GM18873 (cell line): ENCODE results near the gene KCNMA1.
A peak's percentile ranks its signal among the peaks of the same experiment; 100 is the strongest.

Experiments
- ATAC-seq: cut with Tn5 transposase; IDR thresholded peaks from one replicate; pipeline ENCODE4 v1.9.1; 2021; ENCODE audit warnings: mild to moderate bottlenecking, moderate library complexity, moderate number of reproducible peaks; ENCODE audit not compliant: unreplicated experiment, low FRiP score

Gene KCNMA1

DNA sequence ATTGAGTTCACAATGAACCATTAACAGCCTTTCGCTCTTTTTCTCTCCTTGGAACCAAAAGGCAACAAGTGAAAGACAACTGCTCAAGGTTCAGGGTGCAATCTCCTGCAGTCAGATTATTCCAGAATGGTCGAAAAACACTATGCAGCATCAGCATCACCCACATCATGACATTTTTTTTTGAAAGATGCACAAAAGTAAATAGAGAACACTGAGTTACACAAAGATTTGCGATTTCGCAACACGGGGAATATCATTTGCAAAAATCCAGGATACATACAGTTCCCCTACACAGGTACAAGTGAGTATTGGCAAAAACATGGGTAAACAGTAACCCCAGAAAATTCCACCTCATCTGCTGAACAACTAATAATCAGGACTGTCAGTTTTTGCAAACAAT lies 611.5 kb downstream of the KCNMA1 start:
- ATAC-seq = no peak

DNA sequence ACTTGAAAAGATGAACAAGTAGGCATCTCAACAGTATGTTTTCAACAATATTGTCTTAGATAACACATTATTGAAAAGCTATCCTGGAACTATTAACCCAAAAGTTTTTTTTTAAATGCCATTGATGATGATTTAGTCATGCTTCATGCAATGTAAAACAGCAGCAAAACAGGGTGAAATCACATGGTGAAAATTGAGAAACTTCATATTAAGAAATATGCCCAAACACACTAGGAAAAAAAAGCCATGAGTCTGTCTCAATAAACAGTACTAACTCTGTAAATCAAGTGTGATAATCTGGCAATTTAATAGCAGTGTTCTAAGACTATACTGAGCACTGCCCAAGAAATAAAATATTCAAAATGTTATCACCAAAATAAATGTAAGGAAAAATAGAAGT lies 613.1 kb downstream of the KCNMA1 start:
- no peak for ATAC-seq

DNA sequence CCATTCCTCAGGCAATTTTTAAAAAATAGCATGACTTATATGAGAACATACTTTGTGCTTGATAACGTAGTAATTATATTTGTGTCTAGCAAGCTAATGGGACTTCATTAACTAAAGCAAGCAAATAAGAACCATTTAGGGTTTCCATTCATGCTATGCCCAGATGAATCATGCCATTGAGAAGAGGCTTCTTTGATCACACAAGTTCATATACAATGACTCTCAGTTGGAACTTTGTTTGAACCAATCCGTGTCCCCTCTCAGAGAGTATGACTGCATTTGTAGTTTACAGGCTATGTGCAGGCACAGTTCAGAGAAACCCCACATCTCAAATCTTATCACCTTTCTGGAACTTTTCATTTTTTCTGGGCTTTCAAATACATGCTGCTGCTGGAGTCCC lies 614.2 kb downstream of the KCNMA1 start:
- no peak for ATAC-seq

DNA sequence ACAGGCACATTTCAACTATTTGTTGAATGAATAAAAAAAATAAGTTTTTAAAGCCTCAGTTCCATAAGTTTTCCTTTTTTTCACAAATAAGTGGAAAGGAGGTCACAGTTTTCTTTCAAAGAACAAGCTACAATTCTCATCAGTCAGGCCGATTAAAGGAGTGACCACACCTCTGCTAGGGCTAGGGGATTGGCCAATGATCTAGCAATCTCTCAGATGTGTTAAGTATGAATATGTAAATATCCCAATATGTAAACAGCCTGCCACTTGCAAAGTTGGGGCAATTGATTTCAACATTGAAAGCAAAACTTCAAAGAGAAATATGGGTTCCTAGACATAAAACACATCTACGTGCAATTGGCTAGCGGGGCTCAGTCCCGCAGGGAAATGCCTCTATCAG lies 614.9 kb downstream of the KCNMA1 start:
- no peak for ATAC-seq

DNA sequence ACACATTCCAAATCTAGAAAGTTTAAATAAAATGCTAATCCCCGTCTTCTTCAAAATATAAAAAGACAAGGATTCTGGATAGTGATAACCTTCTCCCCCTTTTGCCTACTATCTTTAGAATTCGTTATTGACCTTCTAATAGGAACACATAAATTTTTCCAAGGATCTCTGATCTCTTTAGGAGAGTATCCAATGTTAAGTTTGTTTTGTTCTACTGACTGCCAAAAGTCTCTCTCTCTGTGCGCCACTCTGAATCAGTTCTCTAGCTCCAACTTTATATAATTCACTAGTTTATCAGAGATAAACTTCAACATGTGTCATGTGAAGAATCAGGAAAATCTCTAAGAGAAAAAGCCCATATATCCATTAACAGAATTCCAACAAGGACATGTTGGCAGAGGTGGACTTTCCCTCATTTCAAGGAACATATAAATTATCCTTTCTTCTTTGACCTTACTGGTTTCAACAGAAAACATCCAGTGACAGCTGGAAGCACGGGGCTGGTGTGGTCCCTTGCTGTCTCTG lies 615.6 kb downstream of the KCNMA1 start:
- ATAC-seq = no peak

DNA sequence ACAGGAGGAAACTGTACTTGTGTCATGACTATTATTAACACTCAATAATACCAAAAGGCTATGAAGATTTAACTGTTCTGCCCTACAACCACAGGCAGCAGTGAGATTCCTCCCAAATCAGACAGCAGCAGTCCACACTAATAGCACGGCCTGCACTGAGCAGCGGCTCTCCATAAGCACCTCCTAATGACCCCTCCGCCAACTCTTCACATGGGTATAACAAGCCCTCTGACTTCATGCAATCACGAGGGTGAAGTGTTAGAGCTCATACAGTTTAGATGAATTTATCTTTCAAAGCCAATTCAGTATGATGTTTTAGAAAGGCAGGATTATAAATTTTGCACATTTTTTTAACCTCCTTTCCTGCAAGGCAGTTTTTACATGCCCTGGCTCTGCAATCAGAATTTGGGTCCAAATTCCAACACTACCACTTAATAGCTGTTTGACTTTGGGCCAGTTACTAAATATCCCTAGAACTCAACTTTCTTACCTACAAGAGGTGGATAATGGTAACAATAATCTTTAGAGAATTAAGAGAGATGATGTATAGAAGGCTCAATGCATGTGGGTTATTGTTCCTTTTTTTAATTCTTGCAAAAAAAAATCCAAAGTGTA lies 617.1 kb downstream of the KCNMA1 start:
- ATAC-seq = no peak

DNA sequence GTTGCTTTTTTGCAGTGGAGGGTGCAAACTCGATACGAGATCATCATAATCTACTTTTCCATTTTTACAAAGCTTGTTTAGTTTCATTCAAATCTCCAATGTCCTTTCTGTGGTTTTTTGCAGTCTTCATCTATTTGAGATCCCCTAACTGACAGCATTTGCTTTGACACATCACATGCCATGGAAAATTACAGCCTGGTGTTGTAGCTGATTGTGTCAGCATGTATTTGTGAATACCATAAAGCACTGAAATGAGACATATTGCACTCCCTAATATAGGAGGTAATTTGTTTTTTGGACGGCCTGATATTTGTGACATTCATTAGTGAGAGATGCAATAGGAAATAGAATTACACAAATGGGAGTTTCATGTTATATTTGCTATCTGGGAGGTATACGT lies 620.8 kb downstream of the KCNMA1 start:
- no peak for ATAC-seq

DNA sequence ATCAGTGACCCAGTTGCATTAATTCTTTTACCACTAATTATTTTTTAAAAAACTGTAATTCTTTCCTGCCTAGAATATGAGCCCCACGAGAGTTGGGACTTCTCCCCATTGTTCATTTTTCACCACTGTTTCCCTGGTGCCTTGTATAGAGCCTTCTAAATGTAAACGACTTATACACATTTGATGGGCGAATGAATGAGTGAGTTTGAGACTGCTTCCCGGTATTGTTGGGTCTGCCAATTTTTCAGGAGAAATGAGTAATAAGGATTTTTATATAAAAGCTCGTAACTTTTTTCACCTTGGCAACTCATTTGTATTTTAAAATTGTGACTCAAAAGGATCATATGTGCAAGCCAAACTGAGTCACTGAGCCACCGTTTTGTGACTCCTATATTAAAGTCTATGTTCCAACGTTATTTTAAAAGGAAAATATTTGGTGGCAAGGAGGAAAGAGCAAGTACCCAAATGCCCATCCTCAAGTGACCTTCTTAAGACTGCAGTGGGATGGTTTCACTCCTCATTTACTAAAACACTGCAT lies 621.3 kb downstream of the KCNMA1 start:
- ATAC-seq = no peak

DNA sequence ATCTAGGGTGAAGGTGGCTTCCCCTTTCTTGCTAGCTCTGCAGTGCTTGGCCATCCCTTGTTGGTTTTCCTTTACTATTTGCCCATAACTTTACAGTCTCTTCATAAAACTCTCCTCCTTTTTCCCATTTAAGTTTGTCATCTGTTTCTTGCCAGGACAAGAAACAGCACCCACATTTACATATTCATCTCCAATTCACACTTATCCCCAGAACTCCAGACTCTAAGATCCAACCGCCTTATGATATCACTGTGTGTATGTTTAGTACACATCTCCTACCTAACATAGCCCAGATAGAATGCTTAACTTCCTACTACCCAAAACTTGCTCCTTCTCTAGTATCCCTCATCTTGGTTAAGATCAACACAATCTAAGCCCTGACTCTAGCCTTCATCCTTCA lies 622.2 kb downstream of the KCNMA1 start:
- no peak for ATAC-seq

DNA sequence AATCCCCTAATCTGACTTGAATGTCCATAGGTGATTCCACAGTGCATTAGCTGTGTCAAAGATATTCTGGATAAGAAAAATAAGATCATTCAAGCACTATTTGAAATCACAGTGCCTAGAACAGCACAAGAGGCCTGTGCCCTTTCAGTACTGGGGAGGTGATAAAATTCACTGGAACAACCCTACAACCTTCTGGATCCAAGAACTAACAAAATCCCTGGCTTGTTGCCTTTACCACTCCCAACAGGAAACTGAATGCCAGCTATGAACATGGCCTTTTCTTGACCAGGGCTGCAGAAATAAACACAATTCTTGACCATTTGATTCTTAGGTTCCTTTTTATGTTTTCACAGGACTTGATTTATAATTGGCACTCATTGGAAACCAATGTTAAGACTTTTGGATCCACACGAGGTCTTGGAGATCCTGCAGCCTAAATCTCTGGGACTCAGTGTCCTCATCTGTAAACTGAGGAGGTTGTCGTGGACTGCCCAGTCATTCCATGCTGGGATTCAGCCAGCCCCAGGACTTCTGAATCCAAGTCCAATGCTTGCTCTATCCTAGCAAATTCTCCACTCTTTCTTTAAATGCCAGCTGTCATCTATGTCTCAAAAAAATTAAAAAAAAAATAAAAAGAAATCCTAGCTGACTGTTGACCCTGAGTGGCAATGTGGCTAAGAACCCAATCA lies 624.7 kb downstream of the KCNMA1 start:
- ATAC-seq = no peak

DNA sequence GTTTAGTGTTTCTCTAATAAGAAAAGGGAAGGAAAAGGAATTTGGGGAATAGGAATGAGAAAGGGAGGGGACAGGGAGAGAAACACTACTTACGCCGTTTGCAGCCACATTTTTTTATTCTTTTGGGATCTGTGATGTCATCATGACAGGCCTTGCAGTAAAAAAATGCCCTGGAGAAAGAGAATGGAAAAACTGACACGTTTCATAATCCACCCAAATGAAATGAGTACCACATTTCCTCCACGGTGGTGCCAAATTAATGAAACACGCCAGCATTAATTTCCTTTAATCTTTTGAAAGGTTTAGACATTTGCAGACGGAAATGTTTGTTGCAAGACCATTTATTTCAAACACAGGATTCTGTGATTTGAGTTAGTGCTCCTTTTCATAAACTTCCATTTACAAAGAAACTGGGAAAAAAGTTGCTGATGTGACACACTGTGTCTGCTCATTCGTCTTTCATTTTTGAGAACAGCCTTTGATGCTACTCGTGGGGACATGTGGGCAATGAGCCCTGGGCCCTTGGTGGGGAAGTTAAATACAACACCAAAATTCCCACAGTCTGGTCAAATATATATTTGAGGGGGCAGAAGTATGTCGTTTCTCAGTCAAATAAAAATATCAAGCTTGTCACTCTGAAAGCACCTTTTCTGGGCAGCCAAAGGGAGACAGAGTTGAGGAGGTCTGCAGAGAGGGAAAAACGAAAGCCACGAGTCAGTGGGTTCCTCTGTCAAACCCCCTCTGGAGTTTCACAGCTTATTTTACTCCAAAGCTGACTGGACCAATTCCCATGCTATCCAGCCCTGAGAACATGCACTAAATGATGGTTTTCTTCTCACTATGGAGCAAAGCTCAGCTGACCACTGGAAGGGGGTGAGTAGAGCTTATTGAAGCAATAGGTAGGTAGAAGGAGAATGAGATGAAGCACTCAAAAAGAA lies 625.5 kb downstream of the KCNMA1 start:
- no peak for ATAC-seq

DNA sequence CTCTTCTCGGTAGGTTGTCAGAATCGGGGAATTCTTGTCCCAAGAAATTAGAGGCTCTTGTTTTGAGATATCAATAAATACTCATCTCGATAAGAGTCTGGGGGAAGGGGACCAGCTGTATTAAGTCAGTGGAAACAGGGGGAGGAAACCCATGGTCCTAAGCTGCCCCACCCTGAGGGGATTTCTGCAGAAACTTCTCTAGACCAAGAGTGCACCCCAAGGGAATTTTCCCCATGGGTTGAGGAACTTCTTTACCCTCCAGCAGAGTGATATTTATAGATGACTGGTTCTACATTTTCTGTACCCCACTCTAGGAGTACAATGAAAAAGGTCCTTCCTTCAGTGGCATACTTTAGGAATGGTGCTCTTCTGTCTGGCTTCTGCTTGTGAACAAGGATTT lies 627.2 kb downstream of the KCNMA1 start:
- ATAC-seq = no peak

DNA sequence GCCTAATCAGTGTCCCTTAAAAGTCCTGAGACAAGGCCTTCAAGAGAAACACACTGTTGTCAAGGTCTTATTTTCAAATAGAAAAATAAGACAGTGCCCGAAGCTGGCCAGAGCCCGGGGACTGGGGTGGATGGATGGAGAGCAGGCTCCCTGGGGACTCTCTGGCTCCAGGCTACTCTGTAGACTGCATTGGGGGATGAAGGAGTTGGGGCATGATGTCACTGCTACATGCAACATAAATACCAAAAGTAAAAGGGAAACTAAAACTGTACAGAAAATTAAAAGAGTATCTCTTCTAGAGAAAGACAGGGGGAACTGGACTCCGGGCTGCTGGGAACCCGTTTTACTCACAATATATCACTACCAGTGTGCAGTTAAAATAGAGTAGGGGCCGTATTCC lies 629.8 kb downstream of the KCNMA1 start:
- ATAC-seq = peak; percentile 95

DNA sequence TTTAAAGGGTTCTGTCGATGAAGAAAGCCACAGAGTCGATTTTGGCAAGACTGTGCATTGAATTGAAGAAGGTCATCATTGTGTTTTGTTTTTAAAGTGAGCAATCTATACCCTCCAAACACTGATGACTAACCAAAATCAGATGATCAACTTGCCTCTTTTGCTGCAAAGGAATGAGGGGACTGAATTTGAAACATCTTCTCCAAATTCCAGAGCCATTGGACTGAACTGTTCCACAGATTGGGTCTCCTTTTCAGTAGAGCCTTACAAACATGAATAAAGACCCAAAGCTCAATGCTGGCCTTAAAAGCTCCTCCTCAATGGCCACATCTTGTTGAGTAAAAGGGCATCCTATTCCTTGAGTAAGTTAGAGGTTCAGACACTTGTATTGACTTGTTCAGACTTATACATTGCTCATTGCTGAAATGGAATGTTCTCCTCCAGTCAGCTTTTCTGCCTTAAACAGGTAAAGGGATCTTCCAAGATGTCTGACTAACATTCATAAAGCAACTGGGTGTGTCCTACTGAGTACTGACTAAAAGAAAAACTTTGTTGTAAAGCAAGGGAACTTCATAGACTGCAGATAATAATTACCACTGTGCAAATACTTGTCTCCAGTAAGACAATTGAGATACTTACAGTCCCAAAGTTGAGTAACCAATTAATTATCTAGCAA lies 630.6 kb downstream of the KCNMA1 start:
- ATAC-seq = no peak

DNA sequence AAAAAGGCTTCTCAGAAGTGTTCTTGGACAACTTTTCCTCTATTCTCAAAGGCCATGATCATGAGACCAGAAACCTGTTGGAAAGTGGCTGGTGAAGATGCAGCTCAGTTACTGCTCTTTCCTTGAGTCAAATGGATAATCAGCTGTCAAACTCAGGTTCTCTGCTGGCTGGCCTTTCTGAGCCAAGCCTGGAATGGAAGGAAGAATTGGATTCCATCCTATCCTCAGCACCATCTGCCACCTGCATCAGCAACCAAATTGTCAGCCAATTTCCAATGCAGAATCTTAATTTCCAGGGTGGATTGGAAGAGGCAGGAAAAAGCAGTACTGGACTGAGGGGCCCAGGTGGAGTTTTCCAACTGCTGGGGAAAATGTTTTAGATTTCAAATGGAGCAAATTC lies 631.7 kb downstream of the KCNMA1 start:
- ATAC-seq = no peak

DNA sequence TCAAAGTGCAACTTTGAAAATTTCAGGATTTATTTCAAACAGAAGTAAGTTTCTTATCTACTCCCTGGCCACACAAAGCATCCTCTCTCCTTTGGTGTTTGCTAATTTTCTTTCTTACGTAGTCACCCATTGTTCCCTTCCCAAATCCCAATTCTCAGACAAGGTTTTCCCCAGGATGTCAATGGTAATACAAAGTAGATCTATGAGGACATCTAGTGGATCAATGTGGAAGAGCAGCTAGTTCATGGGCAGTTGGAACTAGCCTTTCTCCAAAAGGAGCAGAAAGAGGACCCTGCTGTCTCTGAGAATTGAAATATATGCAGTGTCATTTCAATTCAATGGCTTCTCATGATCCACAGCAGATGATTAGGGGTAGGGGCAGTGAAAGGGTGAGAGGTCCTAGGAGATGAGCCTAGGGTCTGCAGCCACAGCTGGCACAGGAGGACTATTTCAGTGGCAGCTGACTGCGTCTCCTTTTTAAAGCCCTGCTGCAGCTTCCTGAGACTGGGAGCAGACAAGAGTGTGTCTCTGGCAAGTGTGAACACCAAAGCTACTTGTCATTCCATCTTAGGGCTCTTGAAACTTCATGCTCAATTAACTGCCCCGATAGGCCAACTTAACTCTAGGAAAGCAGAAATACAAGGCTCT lies 632.6 kb downstream of the KCNMA1 start:
- ATAC-seq = no peak

DNA sequence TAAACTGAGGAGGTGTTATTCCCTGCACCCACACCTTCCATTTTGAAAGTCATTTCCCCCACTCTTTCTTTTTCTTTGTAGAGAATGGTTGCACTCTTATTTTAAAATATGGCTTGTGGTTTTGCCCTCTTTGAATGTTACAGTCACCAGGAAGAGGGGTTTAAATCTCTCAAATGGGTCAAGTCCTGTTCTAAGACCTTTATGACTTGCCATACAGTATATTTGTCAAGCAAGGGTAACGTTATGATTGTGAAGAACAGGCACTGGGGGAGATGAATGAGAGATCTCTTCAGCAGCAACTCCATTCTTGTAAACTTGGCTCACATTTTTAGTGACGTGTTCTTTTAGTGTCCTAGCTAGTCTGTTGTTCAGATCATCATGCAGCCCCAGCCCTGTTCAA lies 634.7 kb downstream of the KCNMA1 start:
- ATAC-seq = no peak

DNA sequence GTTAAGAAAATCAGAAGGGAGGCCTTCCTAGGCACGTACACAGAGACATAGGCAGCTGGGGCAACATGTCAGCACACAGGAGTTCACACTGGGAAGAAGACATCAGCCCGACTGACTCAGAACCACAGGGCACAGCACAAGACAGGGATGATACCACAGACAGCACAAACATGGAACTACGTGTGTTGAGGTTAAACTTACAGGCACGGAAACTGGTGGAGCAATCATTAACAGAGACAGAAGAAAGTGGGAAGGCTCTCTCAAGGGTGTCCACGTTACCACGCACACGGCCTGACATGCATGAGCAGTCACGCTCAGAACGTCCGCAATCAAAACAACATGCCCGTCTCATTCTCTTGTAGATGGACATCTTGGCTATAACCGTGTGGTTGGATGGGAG lies 636.4 kb downstream of the KCNMA1 start:
- no peak for ATAC-seq

DNA sequence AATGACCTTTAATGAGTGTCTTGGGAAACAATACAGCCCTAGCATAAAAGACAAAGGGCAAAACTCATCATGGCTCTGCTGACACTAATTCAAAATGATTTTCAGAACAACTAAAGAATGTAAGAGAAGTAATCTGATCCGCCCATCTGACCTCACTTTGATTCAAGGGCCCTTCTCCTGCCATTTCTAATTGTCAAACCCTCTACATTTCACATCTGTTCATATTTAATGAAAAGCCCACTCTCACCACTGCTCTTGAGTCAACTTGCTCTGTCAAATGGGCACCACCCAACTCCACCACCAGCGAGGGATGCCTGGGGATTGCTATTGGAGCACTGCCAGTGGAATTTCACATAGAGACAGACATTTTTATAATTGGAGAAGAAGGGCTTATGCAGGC lies 639.2 kb downstream of the KCNMA1 start:
- no peak for ATAC-seq

DNA sequence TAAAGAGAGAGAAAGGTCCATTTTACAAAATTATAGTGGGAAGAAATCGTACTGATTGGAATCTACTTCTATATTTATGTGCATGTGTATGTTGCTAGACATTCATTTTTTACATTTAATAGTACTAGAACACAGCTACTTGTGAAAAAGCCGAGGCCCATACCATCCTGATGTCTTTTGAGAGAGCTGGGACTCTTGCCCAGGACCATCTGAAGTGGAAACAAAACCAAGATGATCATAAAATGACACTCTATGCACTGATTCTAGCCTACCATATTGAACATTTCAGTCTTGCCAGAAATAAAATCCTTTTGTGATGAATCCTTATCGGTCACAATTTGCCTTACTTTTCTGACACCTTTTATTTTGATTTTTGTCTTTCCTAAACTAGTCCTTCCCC lies 640.0 kb downstream of the KCNMA1 start:
- ATAC-seq = no peak
